ENCODE data around the gene WNT3A.

- TF ChIP-seq, protein P1, sequence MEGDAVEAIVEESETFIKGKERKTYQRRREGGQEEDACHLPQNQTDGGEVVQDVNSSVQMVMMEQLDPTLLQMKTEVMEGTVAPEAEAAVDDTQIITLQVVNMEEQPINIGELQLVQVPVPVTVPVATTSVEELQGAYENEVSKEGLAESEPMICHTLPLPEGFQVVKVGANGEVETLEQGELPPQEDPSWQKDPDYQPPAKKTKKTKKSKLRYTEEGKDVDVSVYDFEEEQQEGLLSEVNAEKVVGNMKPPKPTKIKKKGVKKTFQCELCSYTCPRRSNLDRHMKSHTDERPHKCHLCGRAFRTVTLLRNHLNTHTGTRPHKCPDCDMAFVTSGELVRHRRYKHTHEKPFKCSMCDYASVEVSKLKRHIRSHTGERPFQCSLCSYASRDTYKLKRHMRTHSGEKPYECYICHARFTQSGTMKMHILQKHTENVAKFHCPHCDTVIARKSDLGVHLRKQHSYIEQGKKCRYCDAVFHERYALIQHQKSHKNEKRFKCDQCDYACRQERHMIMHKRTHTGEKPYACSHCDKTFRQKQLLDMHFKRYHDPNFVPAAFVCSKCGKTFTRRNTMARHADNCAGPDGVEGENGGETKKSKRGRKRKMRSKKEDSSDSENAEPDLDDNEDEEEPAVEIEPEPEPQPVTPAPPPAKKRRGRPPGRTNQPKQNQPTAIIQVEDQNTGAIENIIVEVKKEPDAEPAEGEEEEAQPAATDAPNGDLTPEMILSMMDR (IDR thresholded peaks at IDR 0.05), result no peak
- TF ChIP-seq POLR2A (IDR thresholded peaks at IDR 0.05), result no peak
Observed at GRCh38 chr1:228104526-228105269, 97.9 kb downstream of the WNT3A start.

Data from vagina (tissue), 2 donors.